Measurements from ENCODE around the gene MLEC. TPM values are rescaled to one million over a fixed set of nuclear protein-coding genes. Genes with fewer than 3 reads are reported as not detected.

The MLEC gene
- total and polyA plus RNA-seq, 2 donors, result 18.5 to 52.0 TPM

DNA sequence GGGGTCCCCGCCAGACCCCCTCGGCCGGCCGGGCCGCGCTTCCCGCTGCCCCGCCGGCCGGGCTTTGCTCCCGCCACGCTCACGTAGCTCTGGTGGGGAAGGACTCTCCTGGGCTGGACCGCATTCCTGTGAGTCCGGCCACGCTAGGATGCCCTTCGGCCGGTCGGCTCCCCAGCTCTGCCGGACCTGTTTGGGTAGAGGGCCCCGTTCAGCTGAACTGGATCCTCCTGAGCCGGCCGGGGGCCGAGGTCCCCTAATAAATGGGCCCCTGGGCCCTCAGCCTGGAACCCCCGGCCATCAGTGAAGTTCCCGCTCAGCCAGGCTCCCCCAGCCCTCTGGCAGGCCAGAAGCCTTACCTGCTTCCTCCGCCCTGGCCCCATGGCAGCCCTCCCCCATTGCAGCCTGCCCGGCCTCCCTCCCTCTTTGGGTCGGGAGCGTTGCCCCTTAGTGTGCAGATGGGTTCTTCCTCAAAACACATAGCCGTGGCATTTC, 23.9 kb downstream of the MLEC start:
- Histone ChIP-seq H3K9me3 (ENCODE audit: control insufficient read depth in 2 of 2, insufficient read depth in 1 of 2, low read length in 1 of 2) (no peaks in the 10 kb centered on the region), H3K27ac (ENCODE audit: low read depth in 1 of 2, low read length in 1 of 2) (peak overlapping the region; percentile 64 to 86), H3K4me3 (ENCODE audit: low read length in 2 of 2) (peak overlapping the region; percentile 57 to 99), H3K27me3 (ENCODE audit: control insufficient read depth in 2 of 2, insufficient read depth in 1 of 2, low read length in 1 of 2) (no peaks in the 10 kb centered on the region), H3K4me1 (ENCODE audit: control insufficient read depth in 2 of 2, insufficient read depth in 2 of 2, low read length in 2 of 2) (peaks cover 20 to 23% of the 10 kb centered on the region in 2 donors), H3K36me3 (ENCODE audit: control insufficient read depth in 2 of 2, insufficient read depth in 2 of 2, low read length in 1 of 2) (peaks cover 16 to 19% of the 10 kb centered on the region in 2 donors)
- DNase-seq (ENCODE audit: low read depth in 6 of 9, low spot score in 9 of 9), result peak in 1 of 9 donors; percentile 46
- WGBS, result under 1% methylated on average over 31 of the region's 31 CpGs

DNA sequence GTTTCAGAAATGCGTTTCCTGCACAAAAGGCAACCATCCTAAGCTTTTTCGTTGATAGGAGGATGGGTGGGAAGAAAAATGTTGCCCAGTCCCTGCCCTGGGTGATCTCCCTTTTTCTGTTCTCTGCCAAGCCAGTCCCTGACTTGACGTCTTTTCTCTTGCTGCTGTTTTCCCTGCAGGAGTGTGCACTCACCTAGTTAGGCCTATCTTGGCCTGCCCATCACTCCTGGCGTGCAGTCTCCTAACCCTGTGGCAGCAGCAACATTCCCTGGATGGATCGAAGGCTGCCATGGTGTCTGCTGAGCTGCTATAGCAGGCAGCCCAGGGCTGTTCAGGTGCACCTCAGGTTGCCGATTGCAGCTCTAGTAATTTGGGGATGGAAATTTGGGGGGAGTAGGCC, 24.5 kb downstream of the MLEC start:
- H3K27ac ChIP-seq (ENCODE audit: low read depth in 1 of 2, low read length in 1 of 2), result peak overlapping the region in 1 of 2 donors; percentile 64
- no peak for DNase-seq (ENCODE audit: low read depth in 6 of 9, low spot score in 9 of 9)
- peaks cover 20 to 24% of the 10 kb centered on the region in 2 donors for H3K36me3 ChIP-seq (ENCODE audit: control insufficient read depth in 2 of 2, insufficient read depth in 2 of 2, low read length in 1 of 2)
- H3K4me3 ChIP-seq (ENCODE audit: low read length in 2 of 2), result peak overlapping the region; percentile 57 to 99
- WGBS, result 47% methylated on average over 6 of the region's 6 CpGs
- H3K27me3 ChIP-seq (ENCODE audit: control insufficient read depth in 2 of 2, insufficient read depth in 1 of 2, low read length in 1 of 2), result no peaks in the 10 kb centered on the region
- H3K4me1 ChIP-seq (ENCODE audit: control insufficient read depth in 2 of 2, insufficient read depth in 2 of 2, low read length in 2 of 2), result peaks cover 20 to 23% of the 10 kb centered on the region in 2 donors
- no peaks in the 10 kb centered on the region for H3K9me3 ChIP-seq (ENCODE audit: control insufficient read depth in 2 of 2, insufficient read depth in 1 of 2, low read length in 1 of 2)

DNA sequence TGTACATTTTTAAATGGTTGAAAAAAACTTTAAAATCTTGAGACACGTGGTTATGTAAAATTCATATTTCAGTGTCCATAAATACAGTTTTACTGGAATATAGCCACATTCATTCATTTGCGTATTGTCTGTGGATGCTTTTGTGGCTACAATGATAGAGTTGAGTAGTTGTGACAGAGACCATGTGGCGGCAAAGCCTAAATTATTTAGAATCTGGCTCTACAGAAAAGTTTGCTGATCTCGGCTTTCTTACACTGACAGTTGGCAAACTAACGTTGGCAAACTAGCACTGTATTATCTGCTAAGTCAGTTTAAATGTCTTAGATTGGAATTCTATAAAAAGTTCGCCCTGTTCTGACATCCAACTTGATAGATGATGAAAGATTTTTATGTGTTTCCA, 25.7 kb downstream of the MLEC start:
- no peak overlapping the region for H3K27ac ChIP-seq (ENCODE audit: low read depth in 1 of 2, low read length in 1 of 2)
- peaks cover 28 to 35% of the 10 kb centered on the region in 2 donors for H3K36me3 ChIP-seq (ENCODE audit: control insufficient read depth in 2 of 2, insufficient read depth in 2 of 2, low read length in 1 of 2)
- H3K4me1 ChIP-seq (ENCODE audit: control insufficient read depth in 2 of 2, insufficient read depth in 2 of 2, low read length in 2 of 2), result peaks cover 20 to 23% of the 10 kb centered on the region in 2 donors
- DNase-seq (ENCODE audit: low read depth in 6 of 9, low spot score in 9 of 9), result no peak
- H3K4me3 ChIP-seq (ENCODE audit: low read length in 2 of 2), result no peak overlapping the region
- H3K9me3 ChIP-seq (ENCODE audit: control insufficient read depth in 2 of 2, insufficient read depth in 1 of 2, low read length in 1 of 2), result no peaks in the 10 kb centered on the region
- WGBS, result 93% methylated on average over 6 of the region's 6 CpGs
- no peaks in the 10 kb centered on the region for H3K27me3 ChIP-seq (ENCODE audit: control insufficient read depth in 2 of 2, insufficient read depth in 1 of 2, low read length in 1 of 2)

DNA sequence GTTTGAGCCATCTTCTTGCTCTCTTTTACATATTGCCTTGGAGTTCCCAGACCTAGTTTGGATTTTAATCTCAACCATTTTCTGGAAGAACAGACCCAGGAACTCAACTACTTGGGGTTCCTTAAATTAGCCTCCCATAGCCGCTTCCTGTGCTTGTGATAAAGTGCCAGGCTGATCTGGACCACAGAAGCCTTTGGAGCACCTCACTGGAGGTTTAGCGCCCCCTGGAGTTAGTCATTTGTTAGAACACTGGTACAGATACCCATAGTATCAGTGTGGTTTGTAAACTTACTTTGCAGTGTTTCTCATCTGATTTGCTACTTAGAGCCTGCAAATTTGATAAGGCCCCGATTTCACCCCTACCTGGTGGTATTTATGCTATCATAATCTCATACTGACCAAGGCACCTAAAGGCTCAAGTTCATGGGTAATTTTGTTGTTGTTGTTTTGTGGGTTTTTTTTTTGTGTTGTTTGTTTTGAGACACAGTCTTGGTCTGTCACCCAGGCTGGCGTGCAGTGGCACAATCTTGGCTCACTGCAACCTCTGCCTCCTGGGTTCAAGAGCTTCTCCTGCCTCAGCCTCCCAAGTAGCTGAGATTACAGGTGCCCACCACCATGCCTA, 27.0 kb downstream of the MLEC start:
- Histone ChIP-seq H3K4me1 (ENCODE audit: control insufficient read depth in 2 of 2, insufficient read depth in 2 of 2, low read length in 2 of 2) (peaks cover 20 to 23% of the 10 kb centered on the region in 2 donors), H3K36me3 (ENCODE audit: control insufficient read depth in 2 of 2, insufficient read depth in 2 of 2, low read length in 1 of 2) (peaks cover 37 to 47% of the 10 kb centered on the region in 2 donors), H3K4me3 (ENCODE audit: low read length in 2 of 2) (no peak overlapping the region), H3K9me3 (ENCODE audit: control insufficient read depth in 2 of 2, insufficient read depth in 1 of 2, low read length in 1 of 2) (no peaks in the 10 kb centered on the region), H3K27me3 (ENCODE audit: control insufficient read depth in 2 of 2, insufficient read depth in 1 of 2, low read length in 1 of 2) (no peaks in the 10 kb centered on the region), H3K27ac (ENCODE audit: low read depth in 1 of 2, low read length in 1 of 2) (no peak overlapping the region)
- 33% methylated on average over 4 of the region's 4 CpGs for WGBS
- peak; percentile 58 to 91 (median 75) for DNase-seq (ENCODE audit: low read depth in 6 of 9, low spot score in 9 of 9)

DNA sequence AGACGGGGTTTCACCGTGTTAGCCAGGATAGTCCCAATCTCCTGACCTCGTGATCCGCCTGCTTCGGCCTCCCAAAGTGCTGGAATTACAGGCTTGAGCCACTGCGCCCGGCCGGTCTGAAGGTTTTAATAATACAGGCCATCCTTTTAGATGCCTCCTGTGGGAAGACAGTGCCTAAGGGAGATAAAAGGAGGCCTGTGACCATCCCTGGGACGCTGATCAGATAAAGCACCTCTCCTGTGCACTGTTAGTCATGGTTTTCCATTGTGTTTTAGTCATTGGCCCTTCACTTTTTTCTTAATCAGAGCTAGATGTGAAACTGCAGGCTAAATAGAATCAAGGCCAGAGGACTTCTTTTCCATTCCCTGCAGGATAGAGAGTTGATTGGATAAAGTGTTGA, 31.1 kb downstream of the MLEC start:
- WGBS, result 99% methylated on average over 9 of the region's 9 CpGs
- Histone ChIP-seq H3K27me3 (ENCODE audit: control insufficient read depth in 2 of 2, insufficient read depth in 1 of 2, low read length in 1 of 2) (no peaks in the 10 kb centered on the region), H3K4me1 (ENCODE audit: control insufficient read depth in 2 of 2, insufficient read depth in 2 of 2, low read length in 2 of 2) (peaks cover 4 to 7% of the 10 kb centered on the region in 2 donors), H3K36me3 (ENCODE audit: control insufficient read depth in 2 of 2, insufficient read depth in 2 of 2, low read length in 1 of 2) (peaks cover 76 to 87% of the 10 kb centered on the region in 2 donors), H3K9me3 (ENCODE audit: control insufficient read depth in 2 of 2, insufficient read depth in 1 of 2, low read length in 1 of 2) (no peaks in the 10 kb centered on the region), H3K4me3 (ENCODE audit: low read length in 2 of 2) (no peak overlapping the region), H3K27ac (ENCODE audit: low read depth in 1 of 2, low read length in 1 of 2) (no peak overlapping the region)
- no peak for DNase-seq (ENCODE audit: low read depth in 6 of 9, low spot score in 9 of 9)

DNA sequence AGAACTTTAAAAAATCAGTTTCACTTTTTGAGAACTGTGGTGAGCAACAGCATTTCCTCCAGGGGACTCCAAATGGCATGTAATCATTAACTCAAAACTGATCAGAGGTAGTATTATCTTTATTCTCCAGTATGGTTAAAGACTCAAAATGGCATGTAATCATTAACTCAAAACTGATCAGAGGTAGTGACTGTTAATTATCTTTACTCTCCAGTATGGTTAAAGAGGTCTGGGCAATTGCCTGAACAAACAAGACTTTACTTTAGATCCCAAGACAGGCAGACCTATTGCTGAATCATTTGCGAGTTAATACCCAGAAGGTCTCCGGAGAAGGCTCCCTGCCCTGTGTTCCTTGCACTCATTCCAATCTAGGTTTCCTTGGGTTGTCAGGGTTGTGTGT, 32.1 kb downstream of the MLEC start:
- Histone ChIP-seq H3K27me3 (ENCODE audit: control insufficient read depth in 2 of 2, insufficient read depth in 1 of 2, low read length in 1 of 2) (no peaks in the 10 kb centered on the region), H3K9me3 (ENCODE audit: control insufficient read depth in 2 of 2, insufficient read depth in 1 of 2, low read length in 1 of 2) (no peaks in the 10 kb centered on the region), H3K27ac (ENCODE audit: low read depth in 1 of 2, low read length in 1 of 2) (no peak overlapping the region), H3K36me3 (ENCODE audit: control insufficient read depth in 2 of 2, insufficient read depth in 2 of 2, low read length in 1 of 2) (peaks cover 71 to 86% of the 10 kb centered on the region in 2 donors), H3K4me1 (ENCODE audit: control insufficient read depth in 2 of 2, insufficient read depth in 2 of 2, low read length in 2 of 2) (peaks cover 0 to under 1% of the 10 kb centered on the region in 2 donors), H3K4me3 (ENCODE audit: low read length in 2 of 2) (no peak overlapping the region)
- 95% methylated on average over 2 of the region's 2 CpGs for WGBS
- no peak for DNase-seq (ENCODE audit: low read depth in 6 of 9, low spot score in 9 of 9)

DNA sequence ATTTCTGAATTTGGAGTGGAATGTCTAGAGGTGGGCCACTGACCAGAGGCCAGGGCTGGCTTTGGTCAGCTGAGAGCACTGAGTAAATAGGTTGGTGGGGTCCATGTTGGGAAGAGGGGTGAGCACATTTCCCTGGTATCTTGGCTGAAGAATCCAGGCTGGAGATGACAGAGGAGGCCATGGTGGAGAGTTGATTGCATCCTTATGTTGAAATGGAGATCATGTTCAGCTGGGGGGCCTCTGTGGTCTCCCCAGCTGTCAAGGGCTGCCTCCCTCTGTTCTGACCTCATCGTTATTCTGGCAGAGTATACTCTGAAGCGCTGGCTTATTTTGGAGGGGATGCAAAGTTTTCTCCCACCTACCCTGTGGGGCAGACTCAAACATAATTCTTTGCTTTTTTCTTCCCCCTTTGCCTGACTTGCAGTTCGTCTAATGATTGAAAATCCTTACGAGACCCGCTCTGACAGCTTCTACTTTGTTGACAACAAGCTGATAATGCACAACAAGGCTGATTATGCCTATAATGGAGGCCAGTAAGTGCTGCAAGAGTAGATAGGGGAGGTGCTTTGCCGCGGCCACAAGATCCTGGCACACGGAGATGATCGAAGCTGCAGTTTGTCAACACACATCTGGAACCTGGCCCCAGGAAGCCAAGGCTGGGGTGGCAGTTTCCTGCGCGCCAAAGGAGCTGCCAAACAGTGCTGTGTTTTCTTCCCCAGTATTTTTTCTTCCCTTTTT, 32.7 kb downstream of the MLEC start:
- Histone ChIP-seq H3K4me3 (ENCODE audit: low read length in 2 of 2) (no peak overlapping the region), H3K4me1 (ENCODE audit: control insufficient read depth in 2 of 2, insufficient read depth in 2 of 2, low read length in 2 of 2) (peaks cover 0 to under 1% of the 10 kb centered on the region in 2 donors), H3K27me3 (ENCODE audit: control insufficient read depth in 2 of 2, insufficient read depth in 1 of 2, low read length in 1 of 2) (no peaks in the 10 kb centered on the region), H3K9me3 (ENCODE audit: control insufficient read depth in 2 of 2, insufficient read depth in 1 of 2, low read length in 1 of 2) (no peaks in the 10 kb centered on the region), H3K36me3 (ENCODE audit: control insufficient read depth in 2 of 2, insufficient read depth in 2 of 2, low read length in 1 of 2) (peaks cover 68 to 86% of the 10 kb centered on the region in 2 donors), H3K27ac (ENCODE audit: low read depth in 1 of 2, low read length in 1 of 2) (no peak overlapping the region)
- no peak for DNase-seq (ENCODE audit: low read depth in 6 of 9, low spot score in 9 of 9)
- 53% methylated on average over 11 of the region's 11 CpGs for WGBS

DNA sequence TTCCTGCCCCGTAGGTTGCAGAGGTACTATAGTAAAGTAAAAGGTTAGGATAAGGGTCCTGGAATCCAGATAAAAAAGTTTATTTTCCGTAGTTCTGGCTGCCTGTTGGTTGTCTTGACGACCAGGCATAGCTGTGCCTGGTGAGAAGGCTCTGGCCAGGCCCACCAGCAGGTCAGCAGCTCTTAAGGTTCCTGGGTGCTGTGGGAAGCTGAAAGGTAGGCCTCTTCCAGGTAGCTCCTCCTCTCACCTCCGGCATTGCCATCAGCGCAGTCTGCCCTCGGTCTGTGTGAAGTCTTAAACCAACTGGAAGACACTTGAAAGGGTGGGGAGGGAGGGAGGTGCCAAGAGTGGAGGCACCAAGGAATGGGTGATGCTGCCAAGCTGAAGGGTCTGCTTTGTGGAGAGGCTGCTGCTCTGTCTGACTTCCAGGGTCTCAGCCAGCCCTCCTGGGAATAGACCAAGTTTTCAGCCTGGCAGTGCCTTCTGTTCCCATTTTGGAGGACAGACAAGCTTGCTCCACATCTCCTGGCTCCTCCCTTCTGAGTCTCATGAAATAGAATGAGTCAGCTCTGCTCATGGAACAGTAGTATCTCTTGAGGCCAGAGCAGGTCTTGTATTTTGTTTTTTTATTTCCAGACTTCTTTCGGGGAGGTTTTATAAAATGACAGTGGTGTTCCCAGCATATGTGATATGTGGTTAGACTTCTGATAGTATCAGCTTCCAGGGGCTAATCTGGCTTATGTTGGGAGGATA, 33.5 kb downstream of the MLEC start:
- Histone ChIP-seq H3K9me3 (ENCODE audit: control insufficient read depth in 2 of 2, insufficient read depth in 1 of 2, low read length in 1 of 2) (no peaks in the 10 kb centered on the region), H3K36me3 (ENCODE audit: control insufficient read depth in 2 of 2, insufficient read depth in 2 of 2, low read length in 1 of 2) (peaks cover 65 to 81% of the 10 kb centered on the region in 2 donors), H3K27me3 (ENCODE audit: control insufficient read depth in 2 of 2, insufficient read depth in 1 of 2, low read length in 1 of 2) (no peaks in the 10 kb centered on the region), H3K4me1 (ENCODE audit: control insufficient read depth in 2 of 2, insufficient read depth in 2 of 2, low read length in 2 of 2) (peaks cover 5 to 8% of the 10 kb centered on the region in 2 donors), H3K27ac (ENCODE audit: low read depth in 1 of 2, low read length in 1 of 2) (no peak overlapping the region), H3K4me3 (ENCODE audit: low read length in 2 of 2) (no peak overlapping the region)
- 74% methylated on average over 7 of the region's 7 CpGs for WGBS
- no peak for DNase-seq (ENCODE audit: low read depth in 6 of 9, low spot score in 9 of 9)

Measured in thymus (tissue), 11 donors.